ENCODE measurements around the gene ASIC2.

GRCh38 chr17:33217891-33218290, 75.2 kb downstream of the ASIC2 start:
- no peak for TF ChIP-seq POLR2A (IDR thresholded peaks at IDR 0.05; ENCODE audit: low read depth, low read length)
- TF ChIP-seq, protein P1, sequence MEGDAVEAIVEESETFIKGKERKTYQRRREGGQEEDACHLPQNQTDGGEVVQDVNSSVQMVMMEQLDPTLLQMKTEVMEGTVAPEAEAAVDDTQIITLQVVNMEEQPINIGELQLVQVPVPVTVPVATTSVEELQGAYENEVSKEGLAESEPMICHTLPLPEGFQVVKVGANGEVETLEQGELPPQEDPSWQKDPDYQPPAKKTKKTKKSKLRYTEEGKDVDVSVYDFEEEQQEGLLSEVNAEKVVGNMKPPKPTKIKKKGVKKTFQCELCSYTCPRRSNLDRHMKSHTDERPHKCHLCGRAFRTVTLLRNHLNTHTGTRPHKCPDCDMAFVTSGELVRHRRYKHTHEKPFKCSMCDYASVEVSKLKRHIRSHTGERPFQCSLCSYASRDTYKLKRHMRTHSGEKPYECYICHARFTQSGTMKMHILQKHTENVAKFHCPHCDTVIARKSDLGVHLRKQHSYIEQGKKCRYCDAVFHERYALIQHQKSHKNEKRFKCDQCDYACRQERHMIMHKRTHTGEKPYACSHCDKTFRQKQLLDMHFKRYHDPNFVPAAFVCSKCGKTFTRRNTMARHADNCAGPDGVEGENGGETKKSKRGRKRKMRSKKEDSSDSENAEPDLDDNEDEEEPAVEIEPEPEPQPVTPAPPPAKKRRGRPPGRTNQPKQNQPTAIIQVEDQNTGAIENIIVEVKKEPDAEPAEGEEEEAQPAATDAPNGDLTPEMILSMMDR (IDR thresholded peaks at IDR 0.05; ENCODE audit: extremely low read depth in 1 of 2, insufficient read depth in 1 of 2, low read depth in 1 of 2, low read length in 2 of 2), result no peak
- no peak for TF ChIP-seq EZH2 (IDR thresholded peaks at IDR 0.05; ENCODE audit: borderline replicate concordance, low read depth, low read length, severe bottlenecking)
- TF ChIP-seq JUN (IDR thresholded peaks at IDR 0.05; ENCODE audit: borderline replicate concordance, insufficient read depth, insufficient read length, low read depth), result no peak
- TF ChIP-seq MYC (IDR thresholded peaks at IDR 0.05; ENCODE audit: low read depth, low read length), result no peak
- no peak for TF ChIP-seq POLR2AphosphoS5 (IDR thresholded peaks at IDR 0.05; ENCODE audit: insufficient read depth, low read depth, low read length)
- TF ChIP-seq GATA2 (IDR thresholded peaks at IDR 0.05; ENCODE audit: insufficient read depth, insufficient read length, low read depth, low read length), result no peak
- TF ChIP-seq, protein P2, sequence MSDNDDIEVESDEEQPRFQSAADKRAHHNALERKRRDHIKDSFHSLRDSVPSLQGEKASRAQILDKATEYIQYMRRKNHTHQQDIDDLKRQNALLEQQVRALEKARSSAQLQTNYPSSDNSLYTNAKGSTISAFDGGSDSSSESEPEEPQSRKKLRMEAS (IDR thresholded peaks at IDR 0.05; ENCODE audit: insufficient read depth, insufficient read length), result no peak

Measured in endothelial cell of umbilical vein (primary cell).